GM20000 (cell line): ENCODE data around the gene FCN3.

Source experiments
- DNase-seq: peaks from one replicate; pipeline ENCODE4 v3.0.0; 2012; ENCODE audit warnings: low spot score
- CTCF ChIP-seq: IDR thresholded peaks from 2 replicates; pipeline ENCODE4 v1.5.1; 2012; ENCODE audit warnings: mild to moderate bottlenecking, control low read depth; ENCODE audit errors: extremely low read depth, missing control alignments

The FCN3 gene

DNA sequence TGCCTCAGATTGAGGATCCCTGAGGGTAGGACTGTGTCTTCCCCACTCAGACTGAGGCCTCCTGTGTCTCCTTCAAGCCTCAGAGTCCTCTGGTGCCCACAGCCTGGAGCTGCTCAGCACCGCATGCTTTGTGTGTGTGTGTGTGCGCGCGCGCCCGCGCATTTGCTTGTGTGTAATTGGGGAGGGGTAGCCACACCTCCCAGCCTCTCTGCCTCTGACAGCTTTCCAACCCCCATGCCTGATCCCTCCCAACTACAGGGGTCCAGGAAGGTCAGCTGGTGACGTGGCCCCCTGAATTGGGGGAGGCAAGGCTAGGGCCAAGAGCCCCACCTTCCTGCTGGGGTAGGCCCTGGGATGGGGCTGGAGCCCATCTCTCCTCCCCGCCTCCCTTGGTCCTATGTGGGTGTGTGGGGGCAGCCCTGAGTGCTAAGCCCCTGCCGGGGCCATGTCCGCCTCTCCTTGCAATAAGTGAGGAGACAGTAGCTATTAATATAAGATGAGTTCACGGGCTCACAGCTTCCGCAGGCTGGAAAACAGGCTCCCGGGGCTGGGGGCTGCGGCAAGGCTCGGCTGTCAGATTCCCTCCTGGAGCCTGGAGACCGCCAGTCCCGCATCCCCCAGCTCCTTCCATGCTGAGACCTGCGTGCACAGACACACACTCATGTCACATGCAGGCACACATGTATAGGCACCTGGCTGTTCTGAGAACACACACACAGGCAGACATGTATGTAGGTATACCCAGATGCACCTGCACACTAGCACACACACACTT, 24.8 kb upstream of the FCN3 start:
- DNase-seq, result no peak
- no peak for TF ChIP-seq CTCF

DNA sequence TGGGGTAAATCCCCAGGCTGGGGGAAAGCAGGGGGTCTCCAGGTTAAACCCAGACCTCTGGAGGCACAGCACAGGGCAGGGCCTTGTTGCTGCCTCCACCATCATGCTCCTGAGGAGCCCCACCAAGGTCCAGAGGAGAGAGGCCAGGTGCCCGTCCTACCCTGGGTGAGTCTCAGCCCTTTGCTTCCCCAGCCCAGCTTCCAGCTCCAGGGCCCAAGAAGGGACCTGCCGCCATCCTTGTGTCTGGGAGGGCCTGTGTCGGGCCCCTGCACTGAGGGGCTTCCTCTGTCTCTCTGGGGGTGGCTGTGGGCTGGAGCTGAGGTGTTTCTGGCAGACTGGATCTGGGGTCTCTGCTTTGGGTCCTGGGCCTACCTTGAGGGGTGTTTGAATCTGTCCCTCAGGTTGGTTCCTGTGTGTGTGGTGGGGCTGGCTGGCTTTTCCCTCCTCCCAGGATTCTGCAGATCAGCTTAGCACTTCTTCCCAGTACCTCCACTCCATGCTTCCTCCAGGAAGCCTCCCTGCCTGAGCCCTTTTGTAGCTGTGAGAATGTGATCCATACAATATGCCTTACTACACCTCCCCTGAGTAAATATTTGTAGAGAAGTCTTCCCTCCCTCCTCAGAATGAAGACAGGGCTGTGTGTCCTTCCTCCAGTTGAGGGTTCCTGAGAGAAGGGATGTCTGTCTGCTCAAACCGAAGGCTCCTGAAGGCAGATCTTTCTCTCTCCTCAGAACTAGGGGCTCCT, 24.0 kb upstream of the FCN3 start:
- no peak for TF ChIP-seq CTCF
- no peak for DNase-seq

GRCh38 chr1:27397749-27398148, 23.1 kb upstream of the FCN3 start:
- no peak for TF ChIP-seq CTCF

GRCh38 chr1:27397110-27397509, 22.5 kb upstream of the FCN3 start:
- no peak for TF ChIP-seq CTCF
- no peak for DNase-seq

More at GRCh38 chr1:27397749-27398148, 23.1 kb upstream of the FCN3 start:
- no peak for DNase-seq

GRCh38 chr1:27395441-27396195, 21.0 kb upstream of the FCN3 start:
- peak; percentile 86 for DNase-seq
- TF ChIP-seq CTCF, result peak; percentile 90

- DNase-seq, result no peak
Measured at GRCh38 chr1:27394925-27395324, 20.3 kb upstream of the FCN3 start.

More at GRCh38 chr1:27394925-27395324, 20.3 kb upstream of the FCN3 start:
- no peak for TF ChIP-seq CTCF
